Colonic mucosa (tissue), 4 donors: ENCODE data around the gene DNAH12. TPM values are rescaled to one million over a fixed set of nuclear protein-coding genes. Genes with fewer than 3 reads are reported as not detected.

Experiments used
- DNase-seq: peaks from one replicate; pipeline ENCODE4 v3.0.0-alpha.2; 2020
- H3K27ac ChIP-seq: fragments of 200-600 bp; one replicate; pipeline ENCODE4 v1.8.0; 2021
- H3K27me3 ChIP-seq: fragments of 200-600 bp; one replicate; pipeline ENCODE4 v1.8.0; 2021
- H3K36me3 ChIP-seq: fragments of 200-600 bp; one replicate; pipeline ENCODE4 v1.8.0; 2021
- H3K4me1 ChIP-seq: fragments of 200-600 bp; one replicate; pipeline ENCODE4 v1.8.0; 2021; ENCODE audit warnings: mild to moderate bottlenecking
- H3K4me3 ChIP-seq: fragments of 200-600 bp; one replicate; pipeline ENCODE4 v1.8.0; 2021
- H3K9ac ChIP-seq, 2 donors: one replicate each; pipeline ENCODE4 v1.7.0; 2013; ENCODE audit warnings: control low read depth in 2 of 2, low read depth in 2 of 2, low read length in 2 of 2
- H3K9me3 ChIP-seq: fragments of 200-600 bp; one replicate; pipeline ENCODE4 v1.8.0; 2021
- CTCF ChIP-seq: fragments of 200-600 bp; IDR thresholded peaks from one replicate; pipeline ENCODE4 v1.8.0; 2022; ENCODE audit warnings: antibody characterized with exemption, mild to moderate bottlenecking
- intact Hi-C: fragments of 100-400 bp; cut with DNase I; formaldehyde crosslinking; loops from one replicate; pipeline ENCODE4 v1.14.1; 2022
- total RNA-seq, 2 donors: library from RNA; stranded (reverse); fragmentation: NEBNext Ultra II Directional in 1 of 2; extraction: Animal tissue kit (Norgen Biotek cat#: 25700) in 1 of 2; gene quantifications; one replicate each; pipeline ENCODE4 v1.2.1, GENCODE V29; 2021
- donor health status: healthy.
- donor health status: DM: no; HTN: no; CAD: no.
- donor health status: DM: no; HTN: no; CAD: no.

Gene DNAH12
- total RNA-seq, 2 donors from 2014 or later, result 0.02 to 0.05 TPM

- H3K9ac ChIP-seq, result no peak overlapping the region
- no peak overlapping the region for H3K27ac ChIP-seq
- H3K4me1 ChIP-seq, result no peaks in the 10 kb centered on the region
- DNase-seq, result no peak
- no peaks in the 10 kb centered on the region for H3K36me3 ChIP-seq
- H3K9me3 ChIP-seq, result no peaks in the 10 kb centered on the region
- no peaks in the 10 kb centered on the region for H3K27me3 ChIP-seq
- intact Hi-C loops, result no loop called here
- no peak overlapping the region for H3K4me3 ChIP-seq
- TF ChIP-seq CTCF, result no peak
These were observed 255.7 kb downstream of the DNAH12 start for GRCh38 chr3:57288403-57288802.

GRCh38 chr3:57287205-57287604 is 256.9 kb downstream of the DNAH12 start:
- no peak for DNase-seq
- no peak overlapping the region for H3K9ac ChIP-seq
- no peak overlapping the region for H3K27ac ChIP-seq
- no peaks in the 10 kb centered on the region for H3K9me3 ChIP-seq
- H3K4me3 ChIP-seq, result no peak overlapping the region
- H3K4me1 ChIP-seq, result no peaks in the 10 kb centered on the region
- no peaks in the 10 kb centered on the region for H3K36me3 ChIP-seq
- no peak for TF ChIP-seq CTCF
- no peaks in the 10 kb centered on the region for H3K27me3 ChIP-seq
- intact Hi-C loops, result no loop called here

- Histone ChIP-seq H3K9me3 (no peaks in the 10 kb centered on the region), H3K4me3 (no peak overlapping the region), H3K9ac (no peak overlapping the region), H3K27ac (no peak overlapping the region), H3K4me1 (no peaks in the 10 kb centered on the region), H3K27me3 (no peaks in the 10 kb centered on the region), H3K36me3 (no peaks in the 10 kb centered on the region)
- no peak for DNase-seq
- intact Hi-C loops, result no loop called here
- no peak for TF ChIP-seq CTCF
These were observed 260.8 kb downstream of the DNAH12 start for GRCh38 chr3:57283334-57283733.

- Histone ChIP-seq H3K36me3 (no peaks in the 10 kb centered on the region), H3K27me3 (no peaks in the 10 kb centered on the region), H3K4me3 (no peak overlapping the region), H3K9me3 (no peaks in the 10 kb centered on the region), H3K27ac (no peak overlapping the region), H3K4me1 (no peaks in the 10 kb centered on the region), H3K9ac (no peak overlapping the region)
- DNase-seq, result no peak
- no peak for TF ChIP-seq CTCF
- intact Hi-C loops, result no loop called here
These were observed 262.4 kb downstream of the DNAH12 start for GRCh38 chr3:57281715-57282114.

GRCh38 chr3:57279685-57280084 is 264.5 kb downstream of the DNAH12 start:
- no peaks in the 10 kb centered on the region for H3K36me3 ChIP-seq
- DNase-seq, result no peak
- no peaks in the 10 kb centered on the region for H3K9me3 ChIP-seq
- intact Hi-C loops, result no loop called here
- H3K27ac ChIP-seq, result no peak overlapping the region
- H3K27me3 ChIP-seq, result no peaks in the 10 kb centered on the region
- no peaks in the 10 kb centered on the region for H3K4me1 ChIP-seq
- H3K9ac ChIP-seq, result no peak overlapping the region
- TF ChIP-seq CTCF, result no peak
- H3K4me3 ChIP-seq, result no peak overlapping the region

- intact Hi-C loops, result no loop called here
- Histone ChIP-seq H3K9me3 (no peaks in the 10 kb centered on the region), H3K4me3 (no peak overlapping the region)
These were observed 265.9 kb downstream of the DNAH12 start for GRCh38 chr3:57278237-57278636.

More at GRCh38 chr3:57278237-57278636, 265.9 kb downstream of the DNAH12 start:
- no peak for TF ChIP-seq CTCF
- Histone ChIP-seq H3K27me3 (no peaks in the 10 kb centered on the region), H3K27ac (no peak overlapping the region), H3K36me3 (no peaks in the 10 kb centered on the region), H3K4me1 (no peaks in the 10 kb centered on the region), H3K9ac (no peak overlapping the region)
- no peak for DNase-seq
